DOHH2 (cell line): ENCODE results near the gene IHH.

Source experiments
- CTCF ChIP-seq: fragments of 200-600 bp; sonication (generic); IDR thresholded peaks from one replicate; pipeline ENCODE4 v1.5.1; 2014; ENCODE audit warnings: antibody characterized with exemption, mild to moderate bottlenecking, low read depth, low read length; ENCODE audit not compliant: poor library complexity, severe bottlenecking
- EZH2phosphoT487 ChIP-seq: fragments of 200-600 bp; sonication (generic); IDR thresholded peaks from 2 replicates; pipeline ENCODE4 v1.6.1; 2017; ENCODE audit warnings: borderline replicate concordance, mild to moderate bottlenecking, antibody characterized with exemption, low read length, moderate library complexity, mixed read lengths

GRCh38 chr2:219054956-219055903 is 5.5 kb downstream of the IHH start:
- no peak for TF ChIP-seq CTCF
- TF ChIP-seq EZH2phosphoT487: no peak
